NCI-H82 treated with DMSO at 0.1 percent for 48 hours (cell line): ENCODE data around the gene ACBD6.

Experiments used
- DNase-seq: peaks from one replicate; lab custom pipeline; 2025; ENCODE audit not compliant: unreplicated experiment; lab: John Stamatoyannopoulos, UW

The ACBD6 gene

DNA sequence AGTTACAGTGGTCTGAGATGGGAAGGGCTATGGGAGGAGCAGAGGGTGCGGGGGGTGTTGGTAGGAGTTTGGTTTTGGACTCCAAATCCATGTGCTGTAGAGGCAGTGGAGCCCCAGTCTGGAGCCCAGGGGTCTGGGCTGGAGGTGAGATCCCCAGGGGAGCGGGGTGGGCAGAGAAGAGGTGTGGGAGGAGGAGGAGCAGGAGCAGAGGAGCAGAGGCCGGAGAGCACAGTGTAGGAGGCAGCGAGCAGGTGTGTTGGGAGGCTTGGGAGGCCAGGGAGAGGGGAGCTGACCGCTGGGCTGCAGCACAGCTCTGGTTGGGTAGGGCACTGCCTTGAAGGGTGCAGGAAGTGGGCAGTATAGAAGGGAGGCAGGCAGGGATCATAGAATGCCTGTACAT lies 243.4 kb downstream of the ACBD6 start:
- no peak for DNase-seq

DNA sequence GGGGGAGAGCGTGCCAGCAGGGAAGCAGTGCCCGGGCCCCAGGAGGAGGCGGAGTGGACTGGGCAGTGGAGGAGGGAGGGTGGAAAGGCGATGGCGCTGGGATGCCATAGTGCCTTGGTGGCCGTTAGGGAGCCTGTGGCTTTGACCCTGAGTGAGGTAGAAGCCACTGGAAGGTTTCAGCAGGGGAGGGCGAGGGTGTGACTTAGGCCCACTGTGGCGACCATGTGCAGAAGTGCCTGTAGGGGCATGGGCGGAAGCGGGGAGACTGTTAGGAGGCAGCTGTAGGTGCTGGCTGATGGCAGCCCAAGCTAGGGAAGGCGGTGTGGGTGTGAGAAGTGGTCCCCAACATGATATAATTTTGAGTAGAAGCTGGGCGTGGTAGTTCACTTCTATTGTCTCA lies 244.1 kb downstream of the ACBD6 start:
- DNase-seq = no peak

DNA sequence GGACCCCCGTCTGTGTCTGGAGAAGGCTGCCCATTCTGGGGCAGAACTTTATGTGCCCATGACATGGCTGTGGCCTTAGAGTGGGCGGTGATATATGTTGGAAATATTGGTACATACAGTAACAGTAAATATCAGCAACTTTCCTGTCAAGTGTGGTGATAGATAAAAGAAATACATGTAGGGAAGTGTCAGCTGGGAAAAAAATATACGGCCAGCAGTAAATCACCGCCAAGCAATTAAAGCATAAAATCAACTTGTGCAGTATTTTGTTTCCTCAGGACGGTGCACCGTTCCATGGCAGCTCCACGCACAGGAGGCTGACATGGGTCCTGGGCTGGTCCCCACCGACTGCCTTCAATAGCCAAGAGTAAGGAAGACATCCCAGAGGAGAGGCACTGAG lies 244.9 kb downstream of the ACBD6 start:
- no peak for DNase-seq

DNA sequence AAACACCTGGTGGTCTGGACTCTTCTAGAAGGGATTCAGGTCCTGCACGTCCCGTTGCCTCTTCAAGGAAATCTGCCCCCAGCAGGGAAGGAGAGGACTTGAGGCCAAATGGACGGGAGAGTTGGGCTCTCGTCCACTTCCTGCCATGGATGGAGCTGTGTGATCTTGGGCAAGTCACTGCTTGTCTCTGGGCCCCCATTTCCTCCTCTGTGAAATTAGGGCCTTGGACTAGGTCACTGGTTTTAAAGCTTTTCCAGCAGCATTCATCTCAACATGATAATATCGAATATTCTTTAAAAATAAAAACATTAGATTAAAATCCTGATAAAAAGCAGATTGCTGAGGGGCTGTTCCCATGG lies 245.4 kb downstream of the ACBD6 start:
- DNase-seq = no peak

DNA sequence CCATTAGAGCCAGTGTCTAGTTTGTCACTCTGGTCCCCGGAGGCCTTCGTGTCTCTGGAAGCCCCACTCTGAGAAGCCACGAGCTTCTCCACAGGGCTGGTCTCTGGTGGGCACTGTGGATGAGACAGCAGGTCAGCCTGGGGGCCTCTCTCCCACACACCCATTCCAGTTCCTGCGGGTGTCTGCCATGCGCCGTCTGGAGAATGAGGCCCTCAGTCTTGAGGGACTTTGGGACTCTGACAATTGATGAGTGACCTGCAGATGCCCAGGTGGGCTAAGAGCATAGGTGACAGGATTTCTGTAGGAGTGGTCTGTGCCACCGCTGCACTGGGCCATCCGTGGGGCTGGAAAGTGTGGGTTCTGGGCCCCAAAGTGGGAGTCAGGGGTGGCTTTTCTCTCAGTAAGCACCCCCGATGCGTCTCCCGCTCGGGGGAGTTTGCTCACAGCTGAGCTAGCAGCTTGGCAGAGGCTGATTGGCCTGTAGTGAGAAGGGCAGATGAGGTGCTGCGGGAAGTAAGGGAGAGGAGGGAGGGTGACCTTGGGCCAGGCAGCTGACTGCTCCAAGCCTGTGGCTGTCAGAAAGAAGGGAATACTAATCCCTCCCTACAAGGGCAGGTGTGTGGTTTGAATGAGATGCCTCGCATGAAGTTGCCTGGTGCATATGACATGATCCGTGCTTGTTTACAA lies 245.9 kb downstream of the ACBD6 start:
- DNase-seq = peak; percentile 66

DNA sequence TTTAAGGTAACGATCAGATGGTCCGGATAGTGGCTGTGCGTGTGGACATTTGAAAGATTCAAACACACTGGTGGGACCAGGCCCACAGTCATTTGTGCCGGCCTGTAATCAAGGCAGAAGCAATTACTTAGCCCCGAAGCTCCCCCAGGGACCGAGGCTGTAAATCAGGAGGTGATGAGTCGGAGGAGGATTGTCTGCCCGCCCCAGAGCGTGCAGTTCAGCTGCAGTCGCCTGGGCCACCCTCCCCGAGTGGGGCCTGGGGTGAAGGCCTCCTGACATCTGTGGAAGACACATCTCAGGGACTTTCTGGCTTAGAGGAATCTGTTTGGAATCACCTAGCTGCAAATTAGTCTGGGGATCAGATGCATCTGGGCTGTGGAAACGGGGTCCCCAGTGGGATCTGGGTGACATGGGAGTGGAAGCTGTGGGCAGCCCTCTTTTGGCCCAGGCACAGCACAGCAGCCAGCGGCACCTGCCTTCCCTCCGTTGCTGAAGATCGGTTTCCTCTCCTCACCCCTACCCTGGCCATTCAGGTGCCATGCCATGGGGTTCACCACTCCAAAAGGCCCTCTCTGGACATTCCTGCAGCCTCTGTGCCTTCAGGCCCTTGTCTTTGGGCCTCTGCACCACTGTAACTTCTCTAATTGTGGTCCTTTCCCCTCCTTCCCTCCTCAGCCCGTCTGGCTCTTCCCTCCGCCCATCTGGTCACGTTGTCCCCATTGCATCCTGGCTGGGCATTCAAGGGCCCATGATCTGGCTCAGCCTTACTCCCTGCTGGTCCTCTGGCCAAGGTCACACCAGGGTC lies 246.6 kb downstream of the ACBD6 start:
- peak; percentile 59 for DNase-seq

DNA sequence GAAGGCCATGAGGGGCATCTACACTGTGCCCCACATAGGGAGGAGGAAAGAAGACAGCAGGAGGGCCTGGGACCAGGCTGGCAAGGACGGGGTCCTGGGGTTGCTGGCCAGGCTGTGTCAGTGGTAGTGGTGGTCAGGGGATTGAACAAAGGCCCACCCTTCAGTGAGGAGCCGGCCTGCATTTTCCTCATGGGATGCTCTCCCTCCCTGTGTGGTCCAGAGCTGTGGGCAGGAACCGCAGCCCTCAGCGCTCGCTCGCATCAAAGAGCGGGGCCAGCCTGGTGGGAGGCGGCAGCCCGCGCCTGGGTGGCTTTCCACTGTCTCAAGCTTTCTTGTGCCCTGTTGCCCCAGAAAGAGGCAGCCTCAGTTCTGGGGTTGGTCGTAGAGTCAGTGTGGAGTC lies 247.5 kb downstream of the ACBD6 start:
- no peak for DNase-seq

DNA sequence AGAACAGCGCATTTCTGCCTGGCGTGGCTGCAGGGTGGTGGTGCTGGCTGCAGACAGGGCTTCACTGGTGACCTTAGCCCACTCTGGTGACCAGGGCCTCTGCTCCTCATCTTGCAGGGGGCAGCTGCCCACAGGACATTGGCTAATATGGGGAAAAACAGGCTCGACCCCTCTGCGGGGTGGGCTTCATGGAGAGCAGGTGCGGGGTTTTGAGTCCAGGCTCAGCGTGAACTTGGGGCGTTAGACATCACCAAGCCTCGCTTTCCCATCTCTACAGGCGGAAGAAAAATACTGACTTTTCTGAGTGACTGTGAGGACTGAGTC lies 247.9 kb downstream of the ACBD6 start:
- no peak for DNase-seq

DNA sequence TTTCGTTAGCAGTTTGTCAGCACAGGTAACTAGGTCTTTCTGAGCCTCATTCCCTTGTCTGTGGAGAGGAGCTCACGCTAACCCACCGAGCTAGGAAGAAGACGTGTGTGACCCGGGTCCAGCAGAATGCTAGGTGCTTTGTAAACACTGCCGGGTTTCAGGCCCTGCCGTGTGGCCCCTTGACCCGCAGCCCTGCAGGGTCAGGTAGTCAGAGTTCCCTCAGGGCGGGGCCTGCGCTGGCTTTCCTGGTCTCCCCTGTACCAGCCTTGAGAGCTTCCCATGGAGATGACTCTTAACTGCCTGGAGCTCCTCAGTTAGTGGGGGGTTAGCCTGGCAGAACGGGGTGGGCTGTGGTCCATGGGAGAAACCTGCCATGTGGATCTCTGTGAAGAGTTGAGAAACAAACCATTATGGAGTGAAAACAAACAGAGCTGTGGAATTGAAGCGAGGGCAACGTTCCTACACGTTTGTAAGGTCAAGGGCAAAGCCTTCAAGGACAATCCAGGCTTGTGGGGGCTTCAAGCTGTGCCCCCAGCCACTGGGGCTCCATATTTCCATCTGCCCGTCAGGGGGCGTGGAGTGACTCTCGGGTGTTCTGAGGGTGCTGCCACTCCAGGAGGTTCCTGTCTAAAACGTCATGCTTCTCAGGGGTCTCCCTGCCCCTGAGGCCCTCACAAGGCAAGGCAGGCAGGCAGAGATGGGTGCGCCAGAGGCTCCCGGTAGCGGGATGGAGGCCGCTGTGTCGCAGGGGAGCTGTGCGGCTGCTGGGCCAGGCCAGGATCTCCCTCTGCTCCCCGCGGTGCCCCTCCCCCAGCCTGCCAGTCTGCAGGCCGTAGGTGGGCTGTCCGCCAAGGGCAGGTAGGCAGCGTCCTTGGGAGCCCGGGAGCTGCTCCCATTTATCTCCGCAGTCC lies 248.5 kb downstream of the ACBD6 start:
- DNase-seq = no peak

DNA sequence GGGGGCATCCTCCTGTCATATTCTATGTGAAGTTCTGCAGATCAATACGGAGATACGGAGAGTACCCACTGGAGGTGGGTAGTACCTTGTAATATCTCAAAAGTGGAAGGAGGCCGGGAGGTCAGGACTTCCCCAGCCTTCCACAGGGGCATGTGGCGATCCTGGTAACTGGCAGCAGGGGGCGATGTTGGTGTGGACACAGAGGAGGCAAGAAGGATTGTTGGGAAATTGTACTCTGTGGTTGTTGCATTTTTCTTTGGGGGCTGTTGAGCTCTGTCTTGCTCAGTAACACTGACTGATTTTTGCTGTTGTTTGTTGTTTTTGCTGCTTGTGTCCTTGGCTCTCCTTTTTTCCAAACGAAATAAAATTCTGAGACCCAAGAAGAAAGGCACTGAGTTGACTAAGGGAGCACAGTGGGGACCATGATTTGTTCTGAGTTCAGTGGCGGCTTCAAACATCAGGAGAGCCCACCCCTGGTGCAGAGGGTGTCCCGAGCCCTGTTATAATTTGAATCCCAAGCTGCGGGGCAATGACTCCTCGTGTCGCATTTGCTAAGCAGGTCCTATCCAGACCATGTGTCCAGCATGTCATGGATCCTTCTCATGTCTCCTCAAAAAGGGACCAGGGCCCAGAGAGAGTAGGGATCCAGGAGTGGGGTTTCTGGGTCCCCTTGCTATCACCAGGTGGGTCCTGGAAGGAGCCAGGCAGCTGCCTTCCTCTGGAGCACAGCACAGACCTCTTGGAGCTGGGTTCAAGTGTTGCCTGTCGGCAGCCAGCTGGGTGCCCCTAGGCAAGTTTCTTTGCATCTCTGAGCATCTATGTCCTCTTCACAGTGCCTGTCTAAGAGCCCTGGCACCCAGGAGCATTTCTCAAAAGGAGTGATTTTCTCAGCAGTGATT lies 249.5 kb downstream of the ACBD6 start:
- DNase-seq = peak; percentile 60

DNA sequence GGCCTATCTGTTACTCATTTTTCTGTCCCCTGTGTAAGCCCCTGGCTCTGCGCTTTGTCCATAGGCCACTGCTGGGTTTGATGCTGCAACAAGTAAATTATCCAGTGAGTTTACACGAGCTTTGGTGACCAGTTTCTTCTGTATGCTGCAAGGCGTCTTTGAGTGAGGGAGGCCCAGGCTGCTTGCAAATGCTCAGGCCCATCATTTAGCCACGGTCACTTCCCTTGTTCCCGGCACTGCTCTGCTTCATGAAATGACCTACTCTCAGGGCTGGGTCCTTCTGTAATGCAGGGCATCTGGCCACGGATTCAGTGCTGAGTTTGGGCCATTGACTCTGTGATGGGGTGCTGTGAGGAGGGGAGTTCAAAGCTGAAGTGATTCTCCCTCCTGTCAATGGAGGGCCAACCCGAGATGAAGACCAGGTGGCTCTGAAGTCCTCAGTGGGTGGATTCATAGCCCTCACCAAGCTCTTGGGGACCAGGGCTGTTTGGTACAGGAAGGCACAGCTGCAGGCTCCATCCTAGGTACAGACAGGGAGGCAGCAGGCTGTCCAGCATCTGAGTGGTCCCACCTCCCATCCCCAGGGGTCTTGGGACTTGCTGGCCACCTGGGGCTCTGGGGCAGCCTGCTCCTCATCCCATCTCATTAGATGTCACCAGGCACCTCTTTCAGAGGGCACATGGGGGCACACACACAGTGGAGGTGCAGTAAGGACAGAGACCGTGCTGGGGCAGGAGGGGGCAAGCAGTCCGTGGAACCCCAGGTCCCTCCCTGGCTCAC lies 250.7 kb downstream of the ACBD6 start:
- no peak for DNase-seq

DNA sequence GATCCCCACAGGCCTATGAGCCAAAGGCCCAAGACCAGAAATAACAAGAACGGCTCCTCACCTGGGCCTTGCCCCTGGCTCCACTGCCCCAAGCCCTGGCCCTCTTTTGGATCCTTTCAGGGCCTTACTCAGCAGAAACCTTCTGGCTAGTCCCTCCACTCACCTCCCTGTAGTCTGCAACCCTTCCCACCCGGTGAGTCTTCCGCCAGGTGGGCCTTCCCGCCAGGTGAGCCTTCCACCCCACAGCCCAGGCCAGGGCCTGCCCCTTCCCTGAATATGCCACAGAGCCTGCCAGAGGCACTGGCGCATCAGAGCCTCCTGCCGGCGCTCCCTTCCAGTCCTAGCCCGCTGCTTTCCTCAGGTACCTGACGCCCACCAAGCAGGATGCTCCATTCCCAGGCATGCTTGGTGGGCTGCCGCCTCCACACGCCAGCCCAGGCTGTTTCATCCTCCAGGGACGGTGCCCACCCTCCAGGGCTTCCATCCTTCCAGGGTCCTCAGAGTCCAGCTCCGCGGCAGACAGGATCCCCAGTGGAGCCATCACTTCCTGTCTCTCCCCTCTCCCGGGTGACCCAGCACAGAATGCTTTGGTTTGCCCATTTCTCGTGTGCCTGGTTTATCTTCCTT lies 251.4 kb downstream of the ACBD6 start:
- DNase-seq = no peak

DNA sequence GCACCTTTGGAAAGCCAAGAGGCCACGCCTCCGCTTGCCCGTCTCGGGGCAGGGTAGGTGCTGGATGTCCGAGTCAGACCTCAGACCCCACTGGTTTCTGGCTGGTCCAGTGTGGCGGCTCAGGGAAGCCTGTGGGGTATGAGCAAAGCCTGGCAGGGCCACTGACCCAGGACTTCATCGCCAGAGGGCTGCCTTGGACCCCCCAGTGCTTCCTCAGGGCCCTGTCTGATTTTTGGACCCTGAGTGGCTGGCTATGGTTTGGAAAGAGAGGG lies 251.9 kb downstream of the ACBD6 start:
- no peak for DNase-seq

DNA sequence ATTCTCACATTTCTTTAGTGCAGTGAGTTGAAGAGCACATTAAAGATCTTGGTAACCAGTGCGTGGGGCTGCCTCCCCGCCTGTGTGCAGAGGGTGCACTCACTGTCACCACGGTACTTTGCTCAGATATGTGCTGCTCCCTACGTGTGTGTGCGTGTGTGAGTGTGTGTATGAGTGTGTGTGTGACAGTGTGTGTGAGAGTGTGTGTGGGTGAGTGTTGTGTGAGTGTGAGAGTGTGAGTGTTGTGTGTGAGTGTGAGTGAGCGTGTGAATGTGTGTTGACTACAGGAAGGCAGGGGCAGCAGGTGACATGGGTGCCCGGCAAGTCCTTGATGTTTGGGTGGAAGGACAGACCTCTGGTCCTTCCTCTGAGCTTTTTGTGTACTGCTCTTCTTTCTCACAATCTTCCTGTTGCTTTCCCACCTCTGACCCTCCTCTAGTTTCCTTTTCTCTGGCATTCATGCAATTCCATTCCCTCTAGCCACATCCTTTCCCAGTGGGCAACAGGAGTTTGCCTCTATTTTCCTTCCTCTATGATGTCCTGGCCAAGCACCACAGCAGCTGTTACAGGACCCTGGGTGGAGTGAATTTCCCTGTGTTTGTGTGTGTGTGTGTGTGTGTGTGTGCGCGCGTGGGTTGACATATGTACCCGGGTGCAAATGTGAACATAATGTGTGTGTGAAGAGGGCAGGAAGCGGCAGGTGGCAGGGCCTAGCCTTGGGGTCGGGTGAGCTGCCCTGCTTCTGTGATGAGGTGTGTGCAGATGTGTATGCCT lies 252.5 kb downstream of the ACBD6 start:
- no peak for DNase-seq

DNA sequence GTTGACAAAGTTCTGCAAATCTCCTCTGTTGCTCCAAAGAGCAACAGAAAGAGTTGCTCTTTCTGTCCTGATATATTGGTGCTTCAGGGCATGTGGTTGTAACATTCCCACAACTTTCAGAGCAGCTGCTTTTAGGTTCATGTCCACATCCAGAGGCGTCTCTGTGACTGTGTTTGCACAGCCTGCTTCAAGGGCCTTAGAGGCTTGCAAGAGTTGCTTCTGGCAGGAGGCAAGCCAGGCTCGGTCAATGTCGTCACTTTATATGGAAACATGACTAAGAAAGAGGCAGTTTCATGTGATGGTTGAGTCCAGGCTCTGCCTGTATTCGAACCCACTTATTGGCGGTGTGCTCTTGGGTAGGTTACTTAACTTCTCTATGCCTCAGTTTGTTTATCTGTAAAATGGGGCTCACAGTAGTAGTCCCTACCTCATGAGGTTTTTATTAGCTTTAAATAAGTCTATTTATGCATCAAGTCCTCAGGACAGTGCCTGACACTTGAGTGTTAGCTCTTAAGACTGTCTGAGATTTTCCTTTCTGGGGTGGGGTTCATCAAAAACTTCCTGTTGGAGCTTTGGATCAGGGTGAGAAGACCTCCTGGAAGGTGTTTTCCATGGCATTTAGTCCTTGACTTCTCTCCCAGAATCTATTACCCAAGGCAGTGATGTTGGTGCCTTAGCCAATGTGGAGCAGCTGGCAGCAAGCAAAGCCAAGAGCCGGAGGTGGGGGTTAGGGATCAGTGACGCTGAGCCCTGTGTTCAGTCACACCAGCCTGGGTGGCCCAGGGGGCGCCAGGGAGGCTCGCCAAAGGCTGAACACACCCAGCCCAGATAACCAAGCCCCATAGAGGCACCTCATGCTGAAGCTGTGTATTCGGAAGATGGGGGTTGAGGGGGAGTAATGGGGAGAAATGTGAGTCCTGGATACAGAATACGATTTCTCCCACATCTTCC lies 253.4 kb downstream of the ACBD6 start:
- peak; percentile 78 for DNase-seq

DNA sequence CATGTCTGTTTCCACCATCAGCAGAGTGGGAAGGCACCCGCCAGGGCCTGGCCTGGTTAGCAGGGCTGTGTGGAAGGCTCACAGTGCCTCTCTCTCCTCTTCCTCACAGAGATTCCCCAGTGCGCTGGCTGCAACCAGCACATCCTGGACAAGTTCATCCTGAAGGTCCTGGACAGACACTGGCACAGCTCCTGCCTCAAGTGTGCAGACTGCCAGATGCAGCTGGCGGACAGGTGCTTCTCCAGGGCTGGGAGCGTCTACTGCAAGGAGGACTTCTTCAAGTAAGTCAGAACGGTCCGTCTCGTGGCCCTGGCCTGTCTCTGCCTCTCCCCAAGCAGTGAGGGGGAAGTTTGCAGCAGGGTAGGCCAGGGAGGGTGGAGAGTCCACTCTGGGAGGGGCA lies 254.2 kb downstream of the ACBD6 start:
- no peak for DNase-seq

DNA sequence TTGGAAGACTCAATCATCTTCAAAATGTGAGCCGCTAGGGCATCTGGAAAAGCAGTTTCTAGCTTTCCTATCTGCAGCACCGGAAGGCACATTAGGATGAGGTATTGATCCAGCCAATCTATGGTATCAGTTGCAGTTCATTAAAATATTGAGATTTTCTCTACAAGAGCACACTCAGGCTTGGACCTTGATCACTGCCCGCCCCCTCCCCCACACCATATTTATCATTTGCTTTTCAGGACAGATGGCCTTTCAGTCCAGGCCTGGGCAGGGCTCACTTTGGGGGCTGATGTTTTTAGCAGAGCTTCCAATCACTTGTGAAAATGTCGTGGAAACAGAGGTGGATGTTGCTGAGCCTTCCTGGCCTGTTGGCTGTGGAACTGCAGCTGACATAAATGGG lies 254.8 kb downstream of the ACBD6 start:
- DNase-seq = no peak

DNA sequence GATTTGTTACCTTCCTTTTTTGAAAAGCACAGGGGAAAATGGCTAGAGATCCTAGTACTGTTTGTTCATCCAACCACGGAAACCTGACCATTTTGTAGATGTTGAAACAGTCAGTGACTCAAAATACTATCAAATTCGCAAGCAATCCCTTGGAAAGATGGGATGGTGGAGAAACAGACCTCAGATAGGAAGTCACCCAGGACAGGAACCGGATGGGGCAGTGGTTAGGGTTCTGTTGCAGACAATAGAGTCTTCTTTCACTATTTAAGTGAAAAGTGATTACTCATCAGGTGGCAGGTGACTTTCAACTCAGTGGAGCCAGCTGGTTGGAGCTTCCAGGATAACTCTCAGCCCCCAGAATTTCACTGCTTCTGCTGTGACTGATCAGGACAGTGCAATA lies 255.3 kb downstream of the ACBD6 start:
- no peak for DNase-seq
